H1 (cell line): ENCODE measurements around the gene GBX1. TPM values are rescaled to one million over a fixed set of nuclear protein-coding genes. Genes with fewer than 3 reads are reported as not detected.

Source experiments
- CTCF ChIA-PET: fragments of 300-600 bp; sonication (Branson Sonifier 250); formaldehyde crosslinking; loops from one replicate; lab custom pipeline; 2021; ENCODE audit not compliant: partially characterized antibody; lab: Charles Lee
- POLR2A ChIA-PET: fragments of 300-600 bp; sonication (Branson Sonifier 250); formaldehyde crosslinking; loops from one replicate; lab custom pipeline; 2021; ENCODE audit warnings: inconsistent platforms; ENCODE audit not compliant: partially characterized antibody; lab: Charles Lee
- DNase-seq, 2 experiments: peaks; one replicate each; pipeline versions ENCODE4 v3.0.0 to v3.0.0-alpha.2; 2010 to 2022; ENCODE audit warnings: low spot score in 2 of 2, low read depth in 1 of 2, mixed read lengths in 1 of 2
- FAIRE-seq: peaks from 2 replicates; lab custom pipeline; 2011; peaks lifted over from hg19 to GRCh38; lab: Jason Lieb, UNC
- H2AFZ ChIP-seq: 2 replicates; pipeline ENCODE4 v1.8.1; 2012; ENCODE audit warnings: low read length, inconsistent platforms
- H2AK5ac ChIP-seq: 2 replicates; pipeline ENCODE4 v1.6.1; 2013; ENCODE audit warnings: low read depth, low read length
- H2BK120ac ChIP-seq: replicated peaks from 2 replicates; pipeline ENCODE3; 2013; ENCODE audit warnings: low read depth, low read length, inconsistent platforms
- H2BK12ac ChIP-seq: 2 replicates; pipeline ENCODE4 v1.6.1; 2013; ENCODE audit warnings: low read depth, low read length
- H2BK15ac ChIP-seq: 2 replicates; pipeline ENCODE4 v1.6.1; 2013; ENCODE audit warnings: low read length
- H2BK20ac ChIP-seq: 2 replicates; pipeline ENCODE4 v1.6.1; 2013; ENCODE audit warnings: low read length
- H2BK5ac ChIP-seq: 2 replicates; pipeline ENCODE4 v1.6.1; 2013; ENCODE audit warnings: low read depth, low read length
- H3K14ac ChIP-seq: 2 replicates; pipeline ENCODE4 v1.6.1; 2013; ENCODE audit warnings: inconsistent platforms; ENCODE audit not compliant: insufficient read length
- H3K18ac ChIP-seq: 2 replicates; pipeline ENCODE4 v1.6.1; 2013; ENCODE audit warnings: low read length; ENCODE audit errors: extremely low read depth
- H3K23ac ChIP-seq: 2 replicates; pipeline ENCODE4 v1.6.1; 2013; ENCODE audit warnings: inconsistent platforms; ENCODE audit not compliant: insufficient read length
- H3K23me2 ChIP-seq: 2 replicates; pipeline ENCODE4 v1.6.1; 2013; ENCODE audit warnings: low read depth, low read length
- H3K27ac ChIP-seq: 2 replicates; pipeline ENCODE4 v1.6.1; 2011; ENCODE audit warnings: low read depth, low read length, inconsistent platforms
- H3K27me3 ChIP-seq, 4 experiments: replicated peaks in 1 of 4; 1 replicate in 1 of 4; 2 replicates in 3 of 4; pipeline versions ENCODE4 v1.6.1 to v1.8.1; 2011 to 2013; ENCODE audit warnings: low read length in 3 of 4, mild to moderate bottlenecking in 3 of 4, inconsistent platforms in 2 of 4, mixed read lengths in 2 of 4, moderate library complexity in 1 of 4; ENCODE audit not compliant: control insufficient read depth in 3 of 4, insufficient read depth in 3 of 4; ENCODE audit errors: extremely low read depth in 1 of 4
- H3K36me3 ChIP-seq, 4 experiments: 2 replicates each; pipeline versions ENCODE4 v1.6.1 to v1.8.1; 2011 to 2013; ENCODE audit warnings: mild to moderate bottlenecking in 4 of 4, low read length in 3 of 4, moderate library complexity in 2 of 4, control low read depth in 1 of 4, inconsistent platforms in 1 of 4; ENCODE audit not compliant: insufficient read depth in 4 of 4, control insufficient read depth in 2 of 4
- H3K4ac ChIP-seq: replicated peaks from 2 replicates; pipeline ENCODE3; 2013; ENCODE audit warnings: low read length, low read depth, mixed read lengths, inconsistent platforms; ENCODE audit not compliant: insufficient read length
- H3K4me1 ChIP-seq, 4 experiments: replicated peaks in 1 of 4; 1 replicate in 1 of 4; 2 replicates in 3 of 4; pipeline versions ENCODE4 v1.6.1 to v1.8.1; 2011 to 2013; ENCODE audit warnings: low read length in 3 of 4, inconsistent platforms in 2 of 4, mixed read lengths in 1 of 4; ENCODE audit not compliant: insufficient read depth in 4 of 4, control insufficient read depth in 3 of 4
- H3K4me2 ChIP-seq, 2 experiments: 2 replicates each; pipeline versions ENCODE4 v1.6.1 to v1.8.1; 2011 to 2013; ENCODE audit warnings: low read depth in 2 of 2, low read length in 2 of 2, control low read depth in 1 of 2, inconsistent platforms in 1 of 2, mild to moderate bottlenecking in 1 of 2; ENCODE audit not compliant: insufficient read depth in 1 of 2
- H3K4me3 ChIP-seq, 4 experiments: fragments of 200-600, 300-600 bp in 1 of 4; sonication (generic), shearing (Covaris generic), sonication (Bioruptor Twin) in 1 of 4; 2 replicates each; pipeline versions ENCODE4 v1.5.1 to v1.8.1; 2011 to 2016; ENCODE audit warnings: low read length in 4 of 4, low read depth in 3 of 4, control low read depth in 2 of 4, inconsistent platforms in 2 of 4, mild to moderate bottlenecking in 2 of 4, mixed read lengths in 1 of 4, moderate library complexity in 1 of 4; ENCODE audit not compliant: insufficient read depth in 2 of 4; ENCODE audit errors: extremely low read depth in 1 of 4
- H3K56ac ChIP-seq: replicated peaks from 2 replicates; pipeline ENCODE3; 2013; ENCODE audit warnings: low read depth, mild to moderate bottlenecking, mixed read lengths, low read length, inconsistent platforms; ENCODE audit not compliant: insufficient read length
- H3K79me1 ChIP-seq: 2 replicates; pipeline ENCODE4 v1.6.1; 2013; ENCODE audit warnings: low read depth, low read length, control low read depth
- H3K79me2 ChIP-seq, 2 experiments: 2 replicates each; pipeline versions ENCODE4 v1.6.1 to v1.8.1; 2012 to 2013; ENCODE audit warnings: low read length in 2 of 2, mild to moderate bottlenecking in 2 of 2, inconsistent platforms in 1 of 2; ENCODE audit not compliant: insufficient read depth in 2 of 2, control insufficient read depth in 1 of 2
- H3K9ac ChIP-seq, 4 experiments: replicated peaks in 1 of 4; 1 replicate in 1 of 4; 2 replicates in 3 of 4; pipeline versions ENCODE4 v1.6.1 to v1.8.1; 2011 to 2013; ENCODE audit warnings: low read depth in 3 of 4, low read length in 3 of 4, control low read depth in 2 of 4, mild to moderate bottlenecking in 2 of 4, moderate library complexity in 2 of 4, inconsistent platforms in 1 of 4; ENCODE audit errors: extremely low read depth in 1 of 4
- H3K9me3 ChIP-seq, 2 experiments: 2 replicates each; pipeline versions ENCODE4 v1.6.1 to v1.8.1; 2012 to 2013; ENCODE audit warnings: mild to moderate bottlenecking in 2 of 2, moderate library complexity in 2 of 2, control low read depth in 1 of 2, inconsistent platforms in 1 of 2, low read depth in 1 of 2, low read length in 1 of 2, mixed read lengths in 1 of 2; ENCODE audit not compliant: insufficient read depth in 2 of 2
- H4K20me1 ChIP-seq, 2 experiments: replicated peaks in 1 of 2; 2 replicates each; pipeline versions ENCODE3 to v1.8.1; 2011 to 2013; ENCODE audit warnings: inconsistent platforms in 2 of 2, low read length in 2 of 2, mild to moderate bottlenecking in 1 of 2; ENCODE audit not compliant: insufficient read depth in 2 of 2, control insufficient read depth in 1 of 2
- H4K5ac ChIP-seq: 2 replicates; pipeline ENCODE4 v1.6.1; 2013; ENCODE audit warnings: low read length, low read depth, mixed read lengths, inconsistent platforms; ENCODE audit not compliant: insufficient read length
- H4K8ac ChIP-seq: 2 replicates; pipeline ENCODE4 v1.8.0; 2013; ENCODE audit warnings: mild to moderate bottlenecking, moderate library complexity, low read length, inconsistent platforms; ENCODE audit not compliant: insufficient read depth; ENCODE audit errors: extremely low read depth
- H4K91ac ChIP-seq: replicated peaks from 2 replicates; pipeline ENCODE3; 2013; ENCODE audit warnings: low read length, mixed read lengths, inconsistent platforms; ENCODE audit not compliant: insufficient read length
- CEBPB ChIP-seq: IDR thresholded peaks from 2 replicates; pipeline ENCODE4 v1.6.1; 2012; ENCODE audit warnings: low read depth, low read length
- FOSL1 ChIP-seq: IDR thresholded peaks from 2 replicates; pipeline ENCODE4 v1.6.1; 2011; ENCODE audit warnings: mild to moderate bottlenecking, low read depth, low read length, moderate library complexity; ENCODE audit not compliant: insufficient read depth
- HDAC2 ChIP-seq, 2 experiments: fragments of 300-600 bp in 1 of 2; sonication (generic) in 1 of 2; IDR thresholded peaks; 2 replicates each; pipeline ENCODE4 v1.6.1; 2011 to 2012; ENCODE audit warnings: low read depth in 2 of 2, low read length in 2 of 2, mild to moderate bottlenecking in 2 of 2, moderate library complexity in 2 of 2, borderline replicate concordance in 1 of 2, inconsistent platforms in 1 of 2
- HDAC6 ChIP-seq: IDR thresholded peaks from one replicate; pipeline ENCODE4 v1.7.1; 2012; ENCODE audit warnings: low read depth, mild to moderate bottlenecking, inconsistent platforms, low read length, moderate library complexity
- KDM1A ChIP-seq: fragments of 200-600, 300-600 bp; sonication (generic); IDR thresholded peaks from 2 replicates; pipeline ENCODE4 v1.7.1; 2016; ENCODE audit warnings: mild to moderate bottlenecking, low read length, borderline replicate concordance
- KDM4A ChIP-seq: IDR thresholded peaks from one replicate; pipeline ENCODE4 v1.7.1; 2012; ENCODE audit warnings: low read depth, mild to moderate bottlenecking, moderate library complexity, low read length, inconsistent platforms; ENCODE audit not compliant: severe bottlenecking
- PHF8 ChIP-seq: fragments of 200-600 bp; sonication (generic); conservative IDR thresholded peaks from 2 replicates; pipeline ENCODE4 v1.7.1; 2012; ENCODE audit warnings: low read depth, mild to moderate bottlenecking, inconsistent platforms, low read length, moderate library complexity
- SIN3A ChIP-seq, 2 experiments: IDR thresholded peaks in 1 of 2; conservative IDR thresholded peaks in 1 of 2; 2 replicates each; pipeline ENCODE4 v1.6.1; 2011 to 2012; ENCODE audit warnings: low read length in 2 of 2, improper control_type of control experiment in 1 of 2, low read depth in 1 of 2, mild to moderate bottlenecking in 1 of 2
- polyA plus RNA-seq, 7 experiments: library from polyadenylated mRNA; depleted of rRNA in 3 of 7; stranded (reverse) in 5 of 7; unstranded in 2 of 7; fragments of >200 nt in 5 of 7; fragments of 200-250 nt in 2 of 7; gene quantifications; 1 replicate in 5 of 7; 2 replicates in 1 of 7; 4 replicates in 1 of 7; pipeline versions ENCODE4 v1.2.1 to v1.2.3, GENCODE V29; 2011 to 2013; ENCODE audit warnings: missing spikeins in 2 of 7, mixed read lengths in 2 of 7
- total RNA-seq: library from RNA; stranded (reverse); fragmentation: NEBNext Ultra II Directional; extraction: Animal tissue kit (Norgen Biotek cat#: 25700); gene quantifications from 2 replicates; pipeline ENCODE4 v1.2.1, GENCODE V29; 2021

Gene GBX1
- total and polyA plus RNA-seq, 2 of the 8 experiments (the other 6 are each of a cell fraction or from before 2014, with no cell fraction given), result not detected

- Histone ChIP-seq H4K91ac (no peak overlapping the region), H3K4me3 (no peak overlapping the region), H3K56ac (no peak overlapping the region), H3K4me2 (no peak overlapping the region), H3K79me1 (no peaks in the 10 kb centered on the region), H2BK5ac (no peak overlapping the region), H3K23ac (no peak overlapping the region), H2BK12ac (no peak overlapping the region), H3K9me3 (no peaks in the 10 kb centered on the region), H4K5ac (no peak overlapping the region), H3K23me2 (peaks cover 5% of the 10 kb centered on the region; the same call in 1 of the 2 replicates), H2BK120ac (no peak overlapping the region), H2AK5ac (no peak overlapping the region), H3K79me2 (no peaks in the 10 kb centered on the region), H3K18ac (no peak overlapping the region), H2AFZ (no peak overlapping the region), H3K27ac (no peak overlapping the region), H2BK20ac (no peak overlapping the region), H4K8ac (no peak overlapping the region), H4K20me1 (no peaks in the 10 kb centered on the region), H2BK15ac (no peak overlapping the region), H3K9ac (no peak overlapping the region), H3K4me1 (peaks cover 0 to 12% (median 3%) of the 10 kb centered on the region in 4 experiments; a peak in 3 of 7 replicates), H3K27me3 (peaks cover 0 to 13% (median 0%) of the 10 kb centered on the region in 4 experiments; a peak in 2 of 7 replicates), H3K36me3 (no peaks in the 10 kb centered on the region), H3K14ac (no peak overlapping the region), H3K4ac (no peak overlapping the region)
- ChIA-PET POLR2A (no interaction called here), CTCF (no interaction called here)
- TF ChIP-seq SIN3A (conservative IDR thresholded peaks at IDR 0.05 in 1 of 2, IDR thresholded peaks at IDR 0.05 in 1 of 2; ENCODE audit: low read depth in 1 of 2, low read length in 2 of 2) (no peak), PHF8 (no peak), HDAC2 (IDR thresholded peaks at IDR 0.05; ENCODE audit: borderline replicate concordance in 1 of 2, low read depth in 2 of 2, low read length in 2 of 2) (no peak), KDM4A (no peak), KDM1A (no peak), CEBPB (no peak), HDAC6 (no peak), FOSL1 (no peak)
- DNase-seq, result no peak
- no peak for FAIRE-seq
Observed at GRCh38 chr7:151197932-151198331, 30.4 kb upstream of the GBX1 start.
